AG04450 (cell line): ENCODE measurements around the gene COL6A3. TPM values are rescaled to one million over a fixed set of nuclear protein-coding genes. Genes with fewer than 3 reads are reported as not detected.
"Not testable (repeated sequence)": the region's sequence is repeated elsewhere in the genome, so short reads cannot be mapped to it uniquely, and the experiment has no call there.

Experiments
- CTCF ChIA-PET: fragments of 300-600, 350-600 bp; formaldehyde crosslinking; extraction: SDS; loops from one replicate; lab custom pipeline; 2022; ENCODE audit warnings: antibody characterized with exemption, inconsistent platforms; lab: Charles Lee
- POLR2A ChIA-PET: fragments of 350-600 bp; formaldehyde crosslinking; extraction: SDS; loops from one replicate; lab custom pipeline; 2021; ENCODE audit warnings: antibody characterized with exemption, inconsistent platforms; lab: Yijun Ruan, JAX
- DNase-seq: peaks from one replicate; pipeline ENCODE4 v3.0.0-alpha.2; 2011; ENCODE audit warnings: low read depth, low spot score
- H3K27ac ChIP-seq: one replicate; pipeline ENCODE4 v1.5.1; 2012; ENCODE audit warnings: low read depth, low read length, control low read depth
- H3K27me3 ChIP-seq: one replicate; pipeline ENCODE4 v1.6.0; 2012; ENCODE audit warnings: low read length; ENCODE audit not compliant: control insufficient read depth, insufficient read depth
- H3K4me3 ChIP-seq: 2 replicates; pipeline ENCODE4 v1.5.1; 2011; ENCODE audit warnings: mild to moderate bottlenecking, low read depth, low read length, control low read depth
- H3K9me3 ChIP-seq: 2 replicates; pipeline ENCODE4 v1.5.1; 2012; ENCODE audit warnings: low read length; ENCODE audit not compliant: control insufficient read depth, insufficient read depth
- CTCF ChIP-seq: IDR thresholded peaks from 2 replicates; pipeline ENCODE4 v1.5.1; 2011; ENCODE audit warnings: low read depth, low read length, control low read depth, inconsistent platforms
- polyA plus RNA-seq: library from polyadenylated mRNA; depleted of rRNA; stranded (reverse); fragments of >200 nt; gene quantifications from 2 replicates; pipeline ENCODE4 v1.2.3, GENCODE V29; 2011

COL6A3 gene
- polyA plus RNA-seq, 1 experiment, result 1,384 TPM

GRCh38 chr2:237358721-237359517 is 55.0 kb downstream of the COL6A3 start:
- POLR2A ChIA-PET, result no interaction called here
- CTCF ChIA-PET, result no interaction called here
- H3K9me3 ChIP-seq, result no peaks in the 10 kb centered on the region
- H3K27ac ChIP-seq, result peak overlapping the region; percentile 34
- no peak for TF ChIP-seq CTCF
- H3K4me3 ChIP-seq, result no peak overlapping the region
- H3K27me3 ChIP-seq, result no peaks in the 10 kb centered on the region
- DNase-seq, result no peak

GRCh38 chr2:237355701-237356100 is 58.3 kb downstream of the COL6A3 start:
- H3K27ac ChIP-seq, result peak overlapping the region; percentile 49
- H3K27me3 ChIP-seq, result no peaks in the 10 kb centered on the region
- TF ChIP-seq CTCF, result no peak
- H3K4me3 ChIP-seq, result no peak overlapping the region
- no peak for DNase-seq
- ChIA-PET POLR2A (no interaction called here), CTCF (interaction anchor here (1.1 kb wide), 1 partner anchor 217 kb away, joined by 3 read pairs; no protein-coding TSS in a partner anchor)
- H3K9me3 ChIP-seq, result no peaks in the 10 kb centered on the region

- no peak for TF ChIP-seq CTCF
- peak overlapping the region; percentile 50 for H3K27ac ChIP-seq
- CTCF ChIA-PET, result no interaction called here
These were observed 59.1 kb downstream of the COL6A3 start for GRCh38 chr2:237354892-237355291.

GRCh38 chr2:237354172-237354571 is 59.8 kb downstream of the COL6A3 start:
- POLR2A ChIA-PET, result interaction anchor here (0.6 to 0.7 kb wide), 2 partner anchors 174 to 233 kb away, joined by 3 to 4 read pairs; no protein-coding TSS in a partner anchor
- H3K9me3 ChIP-seq, H3K27me3 ChIP-seq, DNase-seq, H3K4me3 ChIP-seq: not testable (repeated sequence)
- CTCF ChIA-PET, result interaction anchor here (0.9 kb wide), 1 partner anchor 217 kb away, joined by 3 read pairs; no protein-coding TSS in a partner anchor
- peak overlapping the region; percentile 35 for H3K27ac ChIP-seq

More at GRCh38 chr2:237354892-237355291, 59.1 kb downstream of the COL6A3 start:
- DNase-seq, result no peak
- Histone ChIP-seq H3K4me3 (no peak overlapping the region), H3K27me3 (no peaks in the 10 kb centered on the region), H3K9me3 (no peaks in the 10 kb centered on the region; the same call in 1 of the 2 replicates)
- POLR2A ChIA-PET, result no interaction called here

- H3K9me3 ChIP-seq, result no peaks in the 10 kb centered on the region; the same call in 1 of the 2 replicates
- TF ChIP-seq CTCF, result no peak
- no peaks in the 10 kb centered on the region for H3K27me3 ChIP-seq
- H3K4me3 ChIP-seq, result no peak overlapping the region
- CTCF ChIA-PET, result interaction anchor here (1.0 kb wide), 1 partner anchor 63 kb away, joined by 3 read pairs; no protein-coding TSS in a partner anchor
- H3K27ac ChIP-seq, result peak overlapping the region; percentile 47
- POLR2A ChIA-PET, result interaction anchor here (0.7 kb wide), 1 partner anchor 192 kb away, joined by 3 read pairs; no protein-coding TSS in a partner anchor
- DNase-seq, result no peak
These were observed 60.7 kb downstream of the COL6A3 start for GRCh38 chr2:237353215-237353614.
